ENCODE results near the gene HDAC1. TPM values are rescaled to one million over a fixed set of nuclear protein-coding genes. Genes with fewer than 3 reads are reported as not detected.

Gene HDAC1
- total and polyA plus RNA-seq, 2 donors (not counting 1 experiment from before 2014, with no cell fraction given): 100 to 159 TPM

DNA sequence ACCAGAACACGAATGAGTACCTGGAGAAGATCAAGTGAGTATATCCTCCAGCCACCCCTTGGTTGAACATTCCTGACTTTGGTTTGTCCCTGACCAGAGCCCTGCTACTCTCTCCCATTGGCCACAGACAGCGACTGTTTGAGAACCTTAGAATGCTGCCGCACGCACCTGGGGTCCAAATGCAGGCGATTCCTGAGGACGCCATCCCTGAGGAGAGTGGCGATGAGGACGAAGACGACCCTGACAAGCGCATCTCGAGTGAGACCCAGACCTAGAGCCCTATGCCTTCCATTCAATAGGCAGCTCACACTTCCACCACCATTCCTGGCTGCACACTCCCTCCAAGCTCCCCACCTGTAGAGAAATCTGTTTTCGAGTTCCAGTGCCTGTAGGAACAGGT is 39.7 kb downstream of the HDAC1 start:
- no peak for DNase-seq (ENCODE audit: low read depth in 2 of 2)
- H3K36me3 ChIP-seq (ENCODE audit: control insufficient read depth, insufficient read depth, low read length): peaks cover 11% of the 10 kb centered on the region
- H4K20me1 ChIP-seq (ENCODE audit: control insufficient read depth, extremely low read depth, insufficient read depth, low read length): no peaks in the 10 kb centered on the region

DNA sequence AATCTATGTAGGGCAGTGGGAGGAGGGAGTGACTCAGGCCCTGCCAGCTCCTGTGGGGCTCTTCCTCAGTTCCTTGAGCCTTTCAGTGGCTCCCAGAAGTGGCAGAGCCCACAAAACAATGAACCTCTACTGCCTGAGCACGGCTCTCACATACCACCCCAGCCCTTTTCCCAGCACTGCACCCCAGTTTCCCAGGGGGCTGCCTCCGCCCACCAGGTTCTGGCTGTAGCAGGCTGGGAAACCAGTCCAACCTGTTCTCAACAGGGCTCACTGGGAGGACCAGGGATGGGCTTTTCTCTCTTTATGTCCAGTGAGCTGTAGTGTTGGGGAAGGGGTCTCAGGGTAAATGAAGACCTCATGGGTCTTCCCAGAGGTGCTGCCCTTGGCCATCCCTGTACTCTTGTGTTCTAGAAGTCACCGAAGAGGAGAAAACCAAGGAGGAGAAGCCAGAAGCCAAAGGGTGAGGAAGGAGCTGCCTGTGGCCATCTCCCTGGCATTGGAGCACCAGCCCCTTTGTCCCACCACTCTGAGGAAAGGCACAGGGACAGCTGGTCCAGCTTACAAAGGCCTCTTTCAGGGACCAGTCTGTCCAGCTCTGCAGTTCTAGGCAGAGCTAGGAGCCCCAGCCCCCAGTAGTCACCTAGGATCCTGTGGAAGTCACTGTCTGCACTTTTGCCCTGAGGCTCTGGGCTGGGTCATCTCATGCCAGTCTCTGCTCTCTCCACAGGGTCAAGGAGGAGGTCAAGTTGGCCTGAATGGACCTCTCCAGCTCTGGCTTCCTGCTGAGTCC is 40.6 kb downstream of the HDAC1 start:
- no peak for DNase-seq (ENCODE audit: low read depth in 2 of 2)
- no peak overlapping the region for H3K4me3 ChIP-seq (replicated peaks in 1 of 4; ENCODE audit: control extremely low read depth in 1 of 4, insufficient read depth in 1 of 4, low read depth in 3 of 4, low read length in 4 of 4)
- TF ChIP-seq EZH2 (IDR thresholded peaks at IDR 0.05; ENCODE audit: low read length, missing control alignments): no peak
- TF ChIP-seq, protein P1, sequence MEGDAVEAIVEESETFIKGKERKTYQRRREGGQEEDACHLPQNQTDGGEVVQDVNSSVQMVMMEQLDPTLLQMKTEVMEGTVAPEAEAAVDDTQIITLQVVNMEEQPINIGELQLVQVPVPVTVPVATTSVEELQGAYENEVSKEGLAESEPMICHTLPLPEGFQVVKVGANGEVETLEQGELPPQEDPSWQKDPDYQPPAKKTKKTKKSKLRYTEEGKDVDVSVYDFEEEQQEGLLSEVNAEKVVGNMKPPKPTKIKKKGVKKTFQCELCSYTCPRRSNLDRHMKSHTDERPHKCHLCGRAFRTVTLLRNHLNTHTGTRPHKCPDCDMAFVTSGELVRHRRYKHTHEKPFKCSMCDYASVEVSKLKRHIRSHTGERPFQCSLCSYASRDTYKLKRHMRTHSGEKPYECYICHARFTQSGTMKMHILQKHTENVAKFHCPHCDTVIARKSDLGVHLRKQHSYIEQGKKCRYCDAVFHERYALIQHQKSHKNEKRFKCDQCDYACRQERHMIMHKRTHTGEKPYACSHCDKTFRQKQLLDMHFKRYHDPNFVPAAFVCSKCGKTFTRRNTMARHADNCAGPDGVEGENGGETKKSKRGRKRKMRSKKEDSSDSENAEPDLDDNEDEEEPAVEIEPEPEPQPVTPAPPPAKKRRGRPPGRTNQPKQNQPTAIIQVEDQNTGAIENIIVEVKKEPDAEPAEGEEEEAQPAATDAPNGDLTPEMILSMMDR (conservative IDR thresholded peaks at IDR 0.05 in 1 of 2, IDR thresholded peaks at IDR 0.05 in 1 of 2; ENCODE audit: low read depth in 1 of 2, low read length in 2 of 2): no peak
- H3K36me3 ChIP-seq (ENCODE audit: control insufficient read depth, insufficient read depth, low read length): peaks cover 5% of the 10 kb centered on the region
- no peak overlapping the region for H3K9ac ChIP-seq (ENCODE audit: insufficient read depth, low read length)
- H3K4me2 ChIP-seq (ENCODE audit: extremely low read depth, insufficient read depth, low read length): no peak overlapping the region
- no peak overlapping the region for H2AFZ ChIP-seq (ENCODE audit: low read length)
- H3K4me1 ChIP-seq (ENCODE audit: control insufficient read depth, extremely low read depth, insufficient read depth, low read length): peaks cover 5% of the 10 kb centered on the region
- peaks cover 3% of the 10 kb centered on the region for H3K27me3 ChIP-seq (ENCODE audit: control insufficient read depth, insufficient read depth, low read length)
- H3K9me3 ChIP-seq (ENCODE audit: control insufficient read depth, insufficient read depth, low read depth, low read length): no peaks in the 10 kb centered on the region
- H3K79me2 ChIP-seq (ENCODE audit: control insufficient read depth, insufficient read depth, low read length): peaks cover 5% of the 10 kb centered on the region
- no peak overlapping the region for H3K27ac ChIP-seq (ENCODE audit: insufficient read depth, low read length)
- no peaks in the 10 kb centered on the region for H4K20me1 ChIP-seq (ENCODE audit: control insufficient read depth, extremely low read depth, insufficient read depth, low read length)

More for the DNA sequence above, 39.7 kb downstream of the HDAC1 start:
- Histone ChIP-seq H3K79me2 (ENCODE audit: control insufficient read depth, insufficient read depth, low read length) (peaks cover 5% of the 10 kb centered on the region), H3K27me3 (ENCODE audit: control insufficient read depth, insufficient read depth, low read length) (no peaks in the 10 kb centered on the region), H3K4me3 (replicated peaks in 1 of 4; ENCODE audit: control extremely low read depth in 1 of 4, insufficient read depth in 1 of 4, low read depth in 3 of 4, low read length in 4 of 4) (no peak overlapping the region), H3K9ac (ENCODE audit: insufficient read depth, low read length) (no peak overlapping the region), H3K9me3 (ENCODE audit: control insufficient read depth, insufficient read depth, low read depth, low read length) (no peaks in the 10 kb centered on the region), H3K27ac (ENCODE audit: insufficient read depth, low read length) (no peak overlapping the region), H2AFZ (ENCODE audit: low read length) (no peak overlapping the region), H3K4me2 (ENCODE audit: extremely low read depth, insufficient read depth, low read length) (no peak overlapping the region), H3K4me1 (ENCODE audit: control insufficient read depth, extremely low read depth, insufficient read depth, low read length) (peaks cover 2% of the 10 kb centered on the region)
- TF ChIP-seq, protein P1 (conservative IDR thresholded peaks at IDR 0.05 in 1 of 2, IDR thresholded peaks at IDR 0.05 in 1 of 2; ENCODE audit: low read depth in 1 of 2, low read length in 2 of 2): no peak
- TF ChIP-seq EZH2 (IDR thresholded peaks at IDR 0.05; ENCODE audit: low read length, missing control alignments): no peak

DNA sequence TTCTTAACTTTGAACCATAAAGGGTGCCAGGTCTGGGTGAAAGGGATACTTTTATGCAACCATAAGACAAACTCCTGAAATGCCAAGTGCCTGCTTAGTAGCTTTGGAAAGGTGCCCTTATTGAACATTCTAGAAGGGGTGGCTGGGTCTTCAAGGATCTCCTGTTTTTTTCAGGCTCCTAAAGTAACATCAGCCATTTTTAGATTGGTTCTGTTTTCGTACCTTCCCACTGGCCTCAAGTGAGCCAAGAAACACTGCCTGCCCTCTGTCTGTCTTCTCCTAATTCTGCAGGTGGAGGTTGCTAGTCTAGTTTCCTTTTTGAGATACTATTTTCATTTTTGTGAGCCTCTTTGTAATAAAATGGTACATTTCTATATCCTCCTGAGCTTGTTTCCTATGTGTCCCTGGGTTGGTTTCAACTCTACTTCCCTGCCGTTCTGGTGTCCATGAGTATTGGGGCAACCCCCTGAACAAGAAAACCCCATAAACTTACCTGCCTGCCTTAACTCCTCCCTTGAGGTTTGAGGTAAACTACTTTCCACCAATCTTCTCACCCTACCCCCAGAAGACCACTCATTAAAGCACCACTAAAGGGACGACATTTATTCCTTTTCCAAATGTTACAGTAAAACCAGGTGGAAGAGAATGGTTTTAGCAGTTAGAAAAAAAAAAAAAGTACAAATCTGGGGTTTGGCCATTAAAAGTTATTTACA is 41.5 kb downstream of the HDAC1 start:
- peaks cover 3% of the 10 kb centered on the region for H3K27me3 ChIP-seq (ENCODE audit: control insufficient read depth, insufficient read depth, low read length)
- H3K27ac ChIP-seq (ENCODE audit: insufficient read depth, low read length): no peak overlapping the region
- H3K4me2 ChIP-seq (ENCODE audit: extremely low read depth, insufficient read depth, low read length): no peak overlapping the region
- H3K9ac ChIP-seq (ENCODE audit: insufficient read depth, low read length): no peak overlapping the region
- TF ChIP-seq, protein P1 (conservative IDR thresholded peaks at IDR 0.05 in 1 of 2, IDR thresholded peaks at IDR 0.05 in 1 of 2; ENCODE audit: low read depth in 1 of 2, low read length in 2 of 2): no peak
- TF ChIP-seq EZH2 (IDR thresholded peaks at IDR 0.05; ENCODE audit: low read length, missing control alignments): no peak
- H3K4me3 ChIP-seq (replicated peaks in 1 of 4; ENCODE audit: control extremely low read depth in 1 of 4, insufficient read depth in 1 of 4, low read depth in 3 of 4, low read length in 4 of 4): no peak overlapping the region
- no peak overlapping the region for H2AFZ ChIP-seq (ENCODE audit: low read length)
- H3K4me1 ChIP-seq (ENCODE audit: control insufficient read depth, extremely low read depth, insufficient read depth, low read length): peaks cover 5% of the 10 kb centered on the region
- no peak for DNase-seq (ENCODE audit: low read depth in 2 of 2)
- H3K36me3 ChIP-seq (ENCODE audit: control insufficient read depth, insufficient read depth, low read length): peaks cover 5% of the 10 kb centered on the region
- no peaks in the 10 kb centered on the region for H4K20me1 ChIP-seq (ENCODE audit: control insufficient read depth, extremely low read depth, insufficient read depth, low read length)
- H3K79me2 ChIP-seq (ENCODE audit: control insufficient read depth, insufficient read depth, low read length): peaks cover 5% of the 10 kb centered on the region
- H3K9me3 ChIP-seq (ENCODE audit: control insufficient read depth, insufficient read depth, low read depth, low read length): no peaks in the 10 kb centered on the region

Data from fibroblast of lung (primary cell).